Measurements from ENCODE around the gene LCN6. TPM values are rescaled to one million over a fixed set of nuclear protein-coding genes. Genes with fewer than 3 reads are reported as not detected.
"Not testable (repeated sequence)": the region's sequence is repeated elsewhere in the genome, so short reads cannot be mapped to it uniquely, and the experiment has no call there.

LCN6 gene
- total RNA-seq, 2 experiments from 2014 or later, result not detected

DNA sequence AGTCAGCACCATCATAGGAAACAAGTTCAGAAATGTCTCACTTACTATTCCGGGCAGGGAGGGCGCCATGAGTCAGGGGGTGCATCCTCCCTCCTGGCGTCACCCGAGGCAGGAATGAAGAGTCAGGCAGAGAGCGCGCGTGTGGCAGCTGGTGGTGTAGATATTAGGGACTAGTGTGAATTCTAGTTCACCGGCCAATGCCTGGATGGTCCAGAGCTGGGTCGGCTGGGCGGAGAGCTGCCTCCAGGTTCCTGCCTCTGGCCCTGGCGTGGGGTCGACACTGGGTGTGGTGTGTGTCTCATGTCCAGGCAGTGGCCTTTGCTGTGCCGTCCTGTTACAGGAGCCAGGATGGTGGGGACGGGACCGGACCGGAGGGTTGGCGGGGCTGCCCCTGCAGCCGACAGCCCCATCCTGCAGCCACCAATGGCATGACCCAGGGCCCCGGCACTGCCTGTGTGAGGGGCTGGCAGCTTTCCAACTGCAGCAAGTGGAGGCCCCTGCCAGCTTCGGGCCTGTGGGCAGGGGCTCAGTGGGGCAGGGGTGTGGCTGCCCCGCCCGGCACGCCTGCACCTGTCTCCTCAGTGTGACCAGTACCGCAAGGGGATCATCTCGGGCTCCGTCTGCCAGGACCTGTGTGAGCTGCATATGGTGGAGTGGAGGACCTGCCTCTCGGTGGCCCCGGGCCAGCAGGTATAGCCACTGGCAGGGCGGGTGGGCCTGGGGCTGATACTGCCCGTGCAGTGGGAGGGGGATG, 26.8 kb downstream of the LCN6 start:
- ChIA-PET CTCF (interaction anchor here (1.0 kb wide), 2 partner anchors 10 to 236 kb away, joined by 3 read pairs; no protein-coding TSS in a partner anchor), POLR2A (interaction anchor here (0.6 to 0.9 kb wide), 2 partner anchors 21 to 50 kb away, joined by 3 to 4 read pairs; no protein-coding TSS in a partner anchor)

GRCh38 chr9:136720898-136721338, 27.4 kb downstream of the LCN6 start:
- CTCF ChIA-PET, result interaction anchor here (1.0 kb wide), 2 partner anchors 9 to 15 kb away, joined by 3 read pairs; no protein-coding TSS in a partner anchor
- POLR2A ChIA-PET, result interaction anchor here (0.6 kb wide), 1 partner anchor 20 kb away, joined by 4 read pairs; no protein-coding TSS in a partner anchor

DNA sequence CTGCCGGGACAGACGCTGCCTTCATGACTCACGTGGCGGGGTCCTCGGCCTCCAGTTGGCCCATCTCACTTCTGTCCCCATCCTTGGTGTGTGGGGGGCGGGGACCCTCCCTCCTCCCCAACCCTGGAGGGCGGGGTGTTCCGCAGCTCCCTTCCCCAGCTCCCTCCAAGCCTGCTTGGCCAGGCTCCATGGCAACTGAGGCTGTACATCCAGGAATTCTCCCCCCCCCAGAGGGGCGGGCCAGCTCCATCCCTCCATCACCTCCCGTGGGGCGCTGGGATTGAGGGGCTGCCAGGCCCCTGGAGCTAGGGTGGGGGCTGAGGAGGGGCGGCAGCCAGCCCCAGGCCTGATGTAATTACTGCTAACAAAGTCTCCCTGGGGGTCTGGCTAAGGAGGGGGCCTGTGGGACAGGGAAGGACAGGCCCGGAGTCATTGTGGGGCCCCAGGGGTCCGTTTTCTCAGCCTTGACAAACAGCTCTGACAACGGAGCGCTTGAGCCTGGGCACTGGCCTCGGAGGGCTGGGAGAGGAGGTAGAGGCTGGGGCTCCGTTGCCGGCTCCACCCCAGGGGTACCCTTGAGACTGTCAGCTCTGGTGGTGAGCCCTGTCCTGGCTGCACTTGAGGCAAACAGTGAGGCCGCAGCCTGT, 28.0 kb downstream of the LCN6 start:
- ChIA-PET CTCF (interaction anchor here (1.0 kb wide), 1 partner anchor 15 kb away, joined by 3 read pairs; no protein-coding TSS in a partner anchor), POLR2A (interaction anchor here (0.6 kb wide), 1 partner anchor 20 kb away, joined by 4 read pairs; no protein-coding TSS in a partner anchor)

DNA sequence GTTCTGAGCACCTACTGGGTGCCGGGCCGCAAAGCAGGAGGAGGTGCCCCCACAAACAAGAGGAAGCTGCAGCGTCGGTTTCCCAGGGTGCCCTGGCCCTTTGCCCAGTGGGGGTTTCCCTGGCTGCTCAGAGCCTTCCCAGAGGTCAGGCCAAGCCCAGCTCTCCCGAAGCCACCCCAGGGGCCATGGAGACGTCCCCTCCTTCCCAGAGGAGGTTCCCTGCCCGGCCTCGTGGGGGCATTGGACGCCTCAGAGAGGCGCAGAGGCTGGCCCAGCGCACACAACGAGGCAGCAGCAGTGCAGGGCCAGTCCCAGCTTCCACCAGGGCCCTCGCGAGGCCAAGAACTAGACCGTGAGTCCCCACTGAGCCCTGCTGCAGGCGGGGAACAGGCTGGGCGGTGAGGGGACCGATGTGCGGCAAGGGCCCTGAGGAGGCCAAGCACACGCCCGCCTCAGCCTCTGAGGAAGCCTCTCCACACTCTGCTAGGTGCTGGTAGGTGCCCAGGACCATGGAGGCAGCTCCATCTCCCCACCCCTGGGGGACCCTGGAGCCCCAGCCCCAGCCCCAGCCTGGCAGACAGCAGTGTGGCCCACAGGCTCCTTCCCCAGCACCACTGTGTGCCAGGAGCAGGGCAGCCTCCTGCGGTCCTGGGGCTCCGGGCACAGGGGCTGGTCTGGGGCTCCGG, 29.0 kb downstream of the LCN6 start:
- ChIA-PET POLR2A (interaction anchor here (0.5 kb wide), 1 partner anchor 340 kb away, joined by 6 read pairs; no protein-coding TSS in a partner anchor), CTCF (no interaction called here)

GRCh38 chr9:136718345-136719194, 29.8 kb downstream of the LCN6 start:
- CTCF ChIA-PET, result interaction anchor here (1.3 kb wide), 1 partner anchor 39 kb away, joined by 3 read pairs; no protein-coding TSS in a partner anchor

DNA sequence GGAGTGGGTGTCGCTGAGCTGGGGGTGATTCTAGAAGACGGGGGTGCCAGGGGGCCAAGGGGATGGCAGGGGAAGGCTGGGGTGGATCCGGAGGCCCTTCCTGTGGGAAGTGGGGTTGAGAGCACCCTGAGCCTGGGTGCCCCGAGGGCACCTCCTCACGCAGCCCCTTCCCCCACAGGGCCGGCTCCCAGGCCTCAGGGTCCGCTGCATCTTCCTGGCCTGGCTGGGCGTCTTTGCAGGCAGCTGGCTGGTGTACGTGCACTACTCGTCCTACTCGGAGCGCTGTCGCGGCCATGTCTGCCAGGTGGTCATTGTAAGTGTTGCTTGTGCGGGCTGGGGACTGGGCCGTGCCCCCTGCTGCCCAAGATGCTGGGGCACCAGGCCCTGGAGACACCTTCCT, 30.9 kb downstream of the LCN6 start:
- POLR2A ChIA-PET, result interaction anchor here (0.5 kb wide), 1 partner anchor 10 kb away, joined by 3 read pairs; no protein-coding TSS in a partner anchor
- CTCF ChIA-PET, result interaction anchor here (0.7 to 1.3 kb wide), 2 partner anchors 27 to 40 kb away, joined by 3 read pairs; no protein-coding TSS in a partner anchor

More at GRCh38 chr9:136718345-136719194, 29.8 kb downstream of the LCN6 start:
- POLR2A ChIA-PET, result no interaction called here

DNA sequence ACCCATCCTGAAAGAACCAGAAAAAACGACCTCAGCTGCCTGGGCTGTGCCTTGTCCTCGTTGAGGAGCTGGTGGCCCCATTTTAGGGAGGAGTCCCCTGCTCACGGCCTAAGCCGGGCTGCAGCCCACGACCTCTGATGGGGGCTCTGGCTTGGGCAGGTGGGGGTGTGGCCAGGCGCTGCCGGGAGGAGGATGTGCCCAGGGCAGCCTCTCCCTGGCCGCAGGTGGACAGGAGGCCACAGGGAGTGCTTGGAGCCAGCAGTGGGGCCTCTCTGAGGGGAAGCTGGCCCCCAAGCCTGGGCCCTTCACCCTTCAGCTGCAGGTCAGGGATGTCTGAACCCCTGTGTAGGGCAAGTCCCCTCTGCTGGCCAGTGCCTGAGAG, 33.4 kb downstream of the LCN6 start:
- ChIA-PET POLR2A (interaction anchor here (1.3 kb wide), 1 partner anchor 14 kb away, joined by 3 read pairs; no protein-coding TSS in a partner anchor), CTCF (interaction anchor here (1.3 kb wide), 1 partner anchor 11 kb away, joined by 3 read pairs; no protein-coding TSS in a partner anchor)

DNA sequence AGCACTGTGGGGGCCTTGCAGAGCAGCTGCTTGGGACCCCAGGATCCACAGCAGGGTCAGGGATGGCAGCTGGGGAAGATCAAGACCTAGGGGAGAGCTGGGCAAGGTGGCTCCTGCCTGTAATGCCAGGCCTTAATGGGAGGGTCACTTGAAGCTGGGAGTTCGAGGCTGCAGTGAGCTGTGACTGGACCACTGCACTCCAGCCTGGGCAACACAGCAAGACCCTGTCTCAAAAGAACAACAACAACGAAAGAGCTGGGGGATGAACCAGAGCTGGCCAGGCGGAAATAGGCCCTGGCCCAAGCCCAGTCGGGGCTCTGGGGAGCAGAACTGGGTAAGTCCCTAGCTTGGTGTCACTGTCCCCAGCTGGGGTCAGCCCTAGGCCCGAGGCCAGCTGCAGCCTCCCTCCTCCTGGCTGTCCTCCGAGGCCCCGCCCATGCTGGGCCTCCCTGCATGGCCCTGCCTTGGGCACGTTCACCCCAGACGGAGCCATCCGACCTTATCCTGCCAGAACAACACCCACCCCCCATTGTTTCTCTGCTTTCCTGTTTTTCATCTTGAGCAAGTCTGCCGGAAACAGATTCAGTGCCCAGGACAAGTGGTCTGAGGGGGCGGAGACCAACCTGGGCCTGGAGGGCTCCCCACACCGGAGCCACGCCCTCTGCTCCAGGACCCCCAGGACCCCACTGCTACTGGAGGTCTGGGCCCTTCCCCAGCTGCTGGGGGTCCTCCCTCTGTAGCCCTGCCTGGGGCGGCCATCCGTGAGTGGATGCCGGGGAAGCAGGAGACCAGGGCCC, 34.0 kb downstream of the LCN6 start:
- CTCF ChIA-PET, result interaction anchor here (1.0 kb wide), 1 partner anchor 81 kb away, joined by 3 read pairs; no protein-coding TSS in a partner anchor
- POLR2A ChIA-PET, result interaction anchor here (1.3 kb wide), 1 partner anchor 14 kb away, joined by 3 read pairs; no protein-coding TSS in a partner anchor

DNA sequence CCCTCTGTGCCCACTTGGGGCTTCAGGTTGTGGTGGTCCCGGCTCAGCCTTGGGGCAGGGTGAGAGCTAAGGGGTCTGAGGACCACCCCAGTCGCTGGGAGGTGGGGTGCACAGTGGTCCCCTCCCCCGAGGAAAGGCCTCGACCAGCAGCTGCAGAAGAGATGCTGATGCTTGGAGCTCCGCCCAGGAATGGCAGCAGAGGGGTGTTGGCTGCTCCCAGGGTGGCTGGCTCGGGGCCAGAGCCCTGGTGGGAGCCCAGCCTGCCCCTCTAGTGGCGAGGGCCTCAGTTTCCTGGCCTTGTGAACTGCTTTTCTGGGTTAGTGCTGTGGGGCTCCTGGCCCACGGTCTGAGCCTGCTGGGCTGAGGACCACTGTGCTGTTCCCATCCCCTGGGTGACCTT, 34.8 kb downstream of the LCN6 start:
- POLR2A ChIA-PET, result interaction anchor here (1.3 kb wide), 1 partner anchor 15 kb away, joined by 3 read pairs; no protein-coding TSS in a partner anchor
- CTCF ChIA-PET, result interaction anchor here (1.0 kb wide), 1 partner anchor 80 kb away, joined by 3 read pairs; no protein-coding TSS in a partner anchor

DNA sequence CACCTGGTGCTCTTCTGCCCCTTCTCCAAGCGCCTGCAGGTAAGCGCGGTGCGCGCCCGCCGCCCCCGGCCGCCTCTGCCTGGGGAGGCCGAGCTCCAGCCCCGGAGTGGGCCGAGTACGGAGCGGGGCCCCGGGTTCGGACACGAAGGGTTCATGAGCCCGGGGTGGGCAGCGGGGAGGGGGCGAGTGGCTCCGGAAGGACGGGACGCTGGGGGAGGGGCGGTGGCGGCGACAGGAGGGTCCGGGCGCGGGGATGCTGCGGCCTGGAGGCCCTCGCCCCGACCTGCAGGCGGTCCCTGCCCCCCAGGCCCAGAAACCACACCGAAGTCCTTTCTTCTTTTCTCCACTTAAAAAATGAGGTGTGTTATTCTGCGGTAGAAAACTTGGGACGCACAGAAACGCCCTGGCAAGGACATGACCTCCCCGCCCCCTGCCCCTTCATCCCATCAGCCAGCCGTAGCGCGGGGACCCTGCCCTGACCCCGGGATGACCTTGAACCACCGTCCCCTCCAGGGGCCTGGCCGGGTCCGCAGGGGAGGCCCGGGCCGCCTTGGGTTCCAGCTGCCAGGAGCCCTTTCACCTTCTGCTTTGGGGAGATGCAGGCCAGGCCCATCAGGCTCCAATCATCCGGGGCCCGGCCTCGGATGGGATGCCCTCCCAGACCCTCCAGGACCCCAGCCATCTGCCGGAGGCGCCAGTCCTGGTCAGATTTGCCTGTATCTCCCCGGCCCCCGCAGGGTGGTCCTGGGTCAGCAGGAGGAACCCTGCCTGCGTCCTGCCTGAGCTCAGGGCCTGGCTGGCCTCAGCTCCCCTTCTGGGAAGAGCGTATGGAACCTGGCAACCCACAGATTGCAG, 35.4 kb downstream of the LCN6 start:
- POLR2A ChIA-PET, result no interaction called here
- CTCF ChIA-PET, result interaction anchor here (0.5 to 1.0 kb wide), 2 partner anchors 41 to 79 kb away, joined by 3 read pairs; no protein-coding TSS in a partner anchor

DNA sequence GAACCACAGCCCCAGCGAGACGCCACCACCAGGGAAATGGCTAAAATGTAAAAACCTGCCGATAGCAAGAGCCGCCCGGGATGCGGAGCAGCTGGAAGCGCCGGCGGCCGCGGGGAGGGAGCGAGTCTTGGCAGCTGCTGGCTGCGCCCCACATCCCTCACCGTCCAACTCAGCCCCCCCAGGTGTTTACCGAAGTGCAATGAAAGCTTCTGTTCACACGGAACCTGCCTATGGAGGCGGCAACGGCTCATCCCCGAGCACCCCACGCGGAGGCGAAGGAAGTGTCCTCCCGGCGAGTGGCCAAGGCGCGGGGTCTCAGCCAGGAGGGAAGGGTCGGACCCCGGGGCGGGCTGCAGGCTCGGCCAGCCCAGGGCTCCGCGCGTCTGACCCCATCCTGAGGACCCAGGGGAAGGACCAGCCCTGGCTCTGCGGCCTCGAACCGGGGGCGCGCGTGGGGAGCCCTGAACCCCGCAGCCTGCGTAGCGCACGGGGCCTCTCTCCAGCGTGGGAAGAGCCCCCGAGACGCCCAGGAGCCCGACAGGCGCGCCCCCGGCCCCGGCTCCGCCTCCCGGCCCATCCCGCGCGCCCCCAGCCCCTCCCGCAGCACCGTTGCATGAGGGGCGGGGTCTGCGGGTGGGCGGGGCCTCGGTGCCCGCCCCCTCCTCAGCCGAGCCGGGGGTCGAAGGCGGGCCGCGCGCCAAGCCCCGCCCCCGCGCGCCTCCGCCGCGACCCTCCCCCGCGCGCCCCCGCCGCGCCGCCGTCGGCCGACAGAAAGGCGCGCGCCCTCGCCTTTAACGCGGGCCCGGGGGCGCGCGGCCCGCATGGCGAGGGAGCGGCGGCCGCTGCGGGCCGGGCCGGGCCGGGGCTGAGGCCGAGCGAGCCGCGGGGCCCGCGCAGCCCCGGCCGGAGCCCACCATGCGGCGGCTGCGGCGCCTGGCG, 36.3 kb downstream of the LCN6 start, which contains the start of gene DIPK1B:
Gene DIPK1B (plus strand): TSS at position 822 of the 939 bp plus-strand sequence. CDS start 94 bp downstream, at position 916.
- CTCF ChIA-PET, result interaction anchor here (1.0 to 1.3 kb wide), 3 partner anchors 9 to 15 kb away, joined by 3 to 4 read pairs (median 3); no protein-coding TSS in a partner anchor
- POLR2A ChIA-PET, result no interaction called here

- CTCF ChIA-PET, result interaction anchor here (1.0 to 1.3 kb wide), 3 partner anchors 10 to 16 kb away, joined by 3 to 4 read pairs (median 3); no protein-coding TSS in a partner anchor
- POLR2A ChIA-PET, result not testable (repeated sequence)
These were observed 37.1 kb downstream of the LCN6 start for GRCh38 chr9:136711219-136711648.

DNA sequence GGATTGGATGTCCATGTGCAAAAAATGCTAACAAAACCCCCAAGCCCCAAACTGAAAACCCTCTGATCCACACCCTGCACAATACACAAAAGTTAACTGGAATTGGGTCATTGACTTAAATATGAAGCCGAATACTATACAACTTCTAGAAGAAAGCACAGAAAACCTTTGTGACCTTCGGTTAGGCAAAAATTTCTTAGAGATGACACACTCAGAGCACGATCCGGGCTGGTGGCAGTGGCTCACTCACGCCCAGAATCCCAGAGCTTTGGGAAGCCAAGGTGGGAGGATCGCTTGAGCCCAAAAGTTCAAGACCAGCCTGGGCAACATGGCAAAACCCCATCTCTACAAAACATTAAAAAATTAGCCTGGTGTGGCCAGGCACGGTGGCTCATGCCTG, 37.8 kb downstream of the LCN6 start:
- ChIA-PET CTCF (interaction anchor here (1.3 kb wide), 1 partner anchor 16 kb away, joined by 4 read pairs; no protein-coding TSS in a partner anchor), POLR2A (no interaction called here)

DNA sequence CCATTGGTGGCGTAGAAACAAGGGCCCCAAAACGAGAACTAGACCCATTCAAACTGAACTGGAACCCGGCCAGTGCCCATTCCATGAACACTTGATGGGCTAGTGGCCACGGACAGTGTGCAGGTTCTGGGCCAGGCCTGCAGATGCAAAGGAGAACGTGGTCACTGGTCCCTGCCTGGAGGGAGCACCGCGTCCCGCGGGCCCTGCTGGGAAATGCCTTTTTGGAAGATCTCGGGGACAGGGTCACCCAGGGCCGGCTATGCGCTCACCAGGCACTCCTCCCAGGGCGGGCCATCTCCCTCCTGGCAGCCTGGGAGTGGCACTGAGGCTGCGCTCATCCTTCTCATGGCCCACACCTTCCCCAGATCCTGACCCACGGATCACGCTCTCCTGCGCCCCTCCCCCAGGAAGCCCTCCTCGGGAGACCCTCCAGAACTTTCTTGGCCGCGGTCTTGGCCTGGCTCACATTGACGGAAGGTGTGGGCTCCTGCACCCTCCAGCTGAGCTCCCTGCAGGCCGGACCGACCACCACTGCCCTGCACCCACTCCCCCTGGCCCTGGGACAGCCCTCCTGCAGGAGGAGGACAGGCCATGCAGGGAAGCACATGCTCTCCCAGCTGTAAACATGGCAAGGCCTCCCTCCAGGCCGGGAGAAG, 38.7 kb downstream of the LCN6 start:
- POLR2A ChIA-PET, result interaction anchor here (1.0 kb wide), 1 partner anchor 9 kb away, joined by 5 read pairs; no protein-coding TSS in a partner anchor
- CTCF ChIA-PET, result interaction anchor here (0.9 kb wide), 1 partner anchor 14 kb away, joined by 3 read pairs; no protein-coding TSS in a partner anchor

Data from activated CD8-positive, alpha-beta memory T cell treated with anti-CD3 and anti-CD28 coated beads for 36 hours (primary cell).